Measurements from ENCODE around the gene MUC5B. TPM values are rescaled to one million over a fixed set of nuclear protein-coding genes. Genes with fewer than 3 reads are reported as not detected.

Gene MUC5B
- total RNA-seq, 1 donor from 2014 or later = 16.0 TPM

- no peak for ATAC-seq
Measured at GRCh38 chr11:1301220-1302000, 78.5 kb downstream of the MUC5B start.

DNA sequence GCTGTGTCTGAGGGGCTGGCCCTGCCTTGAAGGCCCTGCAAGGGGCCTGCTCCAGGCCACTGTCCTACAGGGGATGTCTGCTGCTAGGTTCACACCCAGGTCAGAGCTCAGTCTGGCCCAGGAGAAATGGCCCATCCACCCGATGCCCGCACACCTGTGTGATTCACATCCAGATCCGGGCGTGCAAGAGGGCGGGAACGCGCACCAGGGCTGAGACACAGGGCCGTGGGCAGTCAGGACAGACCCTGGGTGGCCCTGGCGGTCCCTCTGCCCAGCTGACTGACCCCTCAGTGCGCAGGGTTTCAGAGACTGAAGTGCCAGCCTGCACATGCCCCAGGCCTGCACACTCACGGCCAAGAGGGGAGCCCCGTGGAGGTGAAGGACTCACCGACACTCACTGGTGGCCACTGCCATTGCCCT lies 79.2 kb downstream of the MUC5B start:
- no peak for ATAC-seq

DNA sequence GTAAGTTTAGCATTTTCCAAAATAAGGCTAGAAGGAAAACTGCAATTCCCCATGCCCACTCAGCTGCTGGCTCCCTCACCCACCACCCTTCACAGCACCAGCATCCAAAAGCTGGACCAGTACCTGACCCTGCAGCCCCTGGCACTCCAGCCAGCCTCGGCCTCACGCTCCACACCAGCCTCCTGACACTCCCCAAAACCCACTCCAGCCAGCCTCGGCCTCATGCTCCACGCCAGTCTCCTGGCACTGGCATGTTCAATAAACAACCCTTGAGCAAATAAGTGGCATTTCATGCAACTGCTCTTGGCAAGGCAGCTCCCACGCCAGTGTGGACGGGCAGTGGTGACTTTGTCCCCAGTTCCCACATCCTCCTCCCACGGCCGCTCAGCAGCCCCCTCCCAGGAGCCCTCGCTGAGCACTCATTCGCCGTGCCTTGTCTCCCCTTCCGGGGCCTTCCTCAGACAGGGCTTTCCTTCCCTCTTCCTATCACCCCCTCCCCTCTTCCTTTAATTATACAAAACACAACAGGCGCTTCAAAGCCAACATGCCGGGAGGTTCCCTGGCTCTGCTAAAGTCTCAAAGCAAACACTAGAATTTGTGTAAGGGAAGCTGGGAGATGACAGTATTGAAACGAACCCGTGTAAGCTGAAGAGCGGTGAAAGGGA lies 79.7 kb downstream of the MUC5B start:
- ATAC-seq = no peak

DNA sequence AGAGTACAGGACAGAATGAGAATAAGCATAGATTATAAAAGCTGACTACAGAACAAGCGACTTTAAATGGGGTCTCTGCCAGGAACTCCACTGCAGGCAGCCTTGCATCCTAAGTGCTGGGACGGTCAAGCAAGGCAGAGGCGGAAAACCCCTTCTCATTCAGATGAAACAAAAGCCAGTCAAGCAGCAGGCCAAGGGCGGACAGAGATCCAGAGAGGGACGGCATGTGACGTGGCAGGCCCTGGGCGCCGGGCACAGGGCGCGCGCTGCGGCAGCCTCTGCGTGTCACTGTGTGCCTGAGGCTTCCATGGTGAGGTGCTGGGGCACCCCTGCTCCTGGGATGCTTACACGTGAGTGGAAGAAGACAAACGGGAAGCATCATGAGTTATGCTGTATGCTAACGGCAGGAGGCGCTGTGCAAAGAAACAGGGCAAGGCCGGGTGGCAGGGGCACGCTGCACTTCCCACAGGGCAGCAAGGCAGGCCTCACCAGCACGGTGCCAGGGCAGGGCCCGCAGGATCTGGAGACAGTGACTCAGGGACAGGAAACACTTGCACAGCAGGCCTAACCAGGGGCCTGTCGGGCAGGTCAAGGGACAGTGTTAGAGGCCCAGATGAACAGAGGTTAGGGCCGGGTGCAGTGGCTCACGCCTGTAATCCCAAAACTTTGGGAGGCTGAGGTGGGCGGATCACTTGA lies 80.4 kb downstream of the MUC5B start:
- peak; percentile 87 for ATAC-seq

- ATAC-seq = no peak
Measured at GRCh38 chr11:1303973-1304372, 81.1 kb downstream of the MUC5B start.

- no peak for ATAC-seq
Measured at GRCh38 chr11:1304380-1304779, 81.5 kb downstream of the MUC5B start.

DNA sequence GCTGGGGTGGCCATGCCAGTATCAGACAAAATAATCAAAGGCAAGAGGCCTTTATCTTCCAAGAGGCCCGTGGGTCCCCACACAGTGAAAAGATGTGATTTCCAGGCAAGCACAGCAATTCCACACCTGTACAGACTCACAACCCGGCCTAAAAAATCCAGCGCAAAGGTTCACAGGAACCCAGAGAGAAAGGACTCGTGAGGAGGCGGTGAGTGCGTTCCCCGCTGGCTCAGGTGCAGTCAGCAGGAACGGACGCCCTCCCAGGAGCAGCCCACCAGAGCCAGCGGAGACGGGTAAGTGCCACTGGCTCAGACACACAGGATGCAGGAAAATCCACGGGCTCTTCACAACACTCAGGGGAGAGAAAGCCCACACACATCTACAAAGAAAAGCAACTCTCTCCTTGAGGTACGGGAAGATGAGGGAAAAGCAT lies 82.2 kb downstream of the MUC5B start:
- no peak for ATAC-seq

DNA sequence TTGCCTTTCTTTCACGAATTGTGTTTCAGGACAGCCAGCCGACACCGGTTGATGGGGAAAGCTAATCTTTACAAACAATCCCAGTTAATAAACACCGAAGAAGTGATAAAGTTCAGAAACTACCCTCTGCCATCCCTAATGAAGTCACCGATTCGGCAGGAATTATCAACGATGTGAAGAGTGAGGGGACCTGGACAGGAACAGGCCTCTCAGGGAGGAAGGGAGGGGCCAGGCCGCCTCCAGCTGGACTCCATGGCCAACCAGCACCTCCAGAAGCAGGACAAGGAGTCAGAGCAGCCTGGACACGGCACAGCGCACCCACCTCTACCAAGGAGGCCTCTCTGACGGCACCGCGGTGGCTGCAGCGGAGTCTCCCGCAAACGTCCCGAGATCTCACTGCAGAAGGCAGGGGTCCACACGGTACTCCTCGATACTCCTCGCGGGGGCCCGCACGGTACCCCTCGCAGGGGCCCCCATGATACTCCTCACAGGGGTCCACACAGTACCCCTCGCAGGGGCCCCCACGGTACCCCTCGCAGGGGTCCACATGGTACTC lies 82.7 kb downstream of the MUC5B start:
- no peak for ATAC-seq

- no peak for ATAC-seq
Measured at GRCh38 chr11:1306186-1307162, 83.6 kb downstream of the MUC5B start.

GRCh38 chr11:1307163-1307870 lies 84.5 kb downstream of the MUC5B start:
- peak; percentile 70 for ATAC-seq

- ATAC-seq = peak; percentile 5
Measured at GRCh38 chr11:1307998-1308742, 85.3 kb downstream of the MUC5B start.

- ATAC-seq = peak; percentile 33
Measured at GRCh38 chr11:1308743-1309497, 86.1 kb downstream of the MUC5B start.

- ATAC-seq = peak; percentile 85
Measured at GRCh38 chr11:1309498-1310317, 86.8 kb downstream of the MUC5B start, which contains the start of gene TOLLIP. TSS of gene TOLLIP (minus strand) at chr11:1309632. CDS start at chr11:1309498, 134 bp downstream.

- ATAC-seq = no peak
Measured at GRCh38 chr11:1310318-1310687, 87.4 kb downstream of the MUC5B start.

GRCh38 chr11:1310772-1311468 lies 88.1 kb downstream of the MUC5B start:
- ATAC-seq = no peak

Data from esophagus mucosa (tissue), 1 donor.